NB4 (cell line): ENCODE measurements around the gene SLC6A2.

Experiments
- MAX ChIP-seq: IDR thresholded peaks from 2 replicates; pipeline ENCODE4 v1.6.1; 2011; ENCODE audit warnings: low read depth, low read length
- POLR2A ChIP-seq: IDR thresholded peaks from 2 replicates; pipeline ENCODE4 v1.6.1; 2011; ENCODE audit warnings: mild to moderate bottlenecking; ENCODE audit not compliant: insufficient read length; ENCODE audit errors: extremely low read depth
- TF ChIP-seq, protein P1 (sequence below): IDR thresholded peaks from one replicate; pipeline ENCODE4 v1.5.1; 2012; ENCODE audit warnings: low read depth, low read length

- TF ChIP-seq, protein P1, sequence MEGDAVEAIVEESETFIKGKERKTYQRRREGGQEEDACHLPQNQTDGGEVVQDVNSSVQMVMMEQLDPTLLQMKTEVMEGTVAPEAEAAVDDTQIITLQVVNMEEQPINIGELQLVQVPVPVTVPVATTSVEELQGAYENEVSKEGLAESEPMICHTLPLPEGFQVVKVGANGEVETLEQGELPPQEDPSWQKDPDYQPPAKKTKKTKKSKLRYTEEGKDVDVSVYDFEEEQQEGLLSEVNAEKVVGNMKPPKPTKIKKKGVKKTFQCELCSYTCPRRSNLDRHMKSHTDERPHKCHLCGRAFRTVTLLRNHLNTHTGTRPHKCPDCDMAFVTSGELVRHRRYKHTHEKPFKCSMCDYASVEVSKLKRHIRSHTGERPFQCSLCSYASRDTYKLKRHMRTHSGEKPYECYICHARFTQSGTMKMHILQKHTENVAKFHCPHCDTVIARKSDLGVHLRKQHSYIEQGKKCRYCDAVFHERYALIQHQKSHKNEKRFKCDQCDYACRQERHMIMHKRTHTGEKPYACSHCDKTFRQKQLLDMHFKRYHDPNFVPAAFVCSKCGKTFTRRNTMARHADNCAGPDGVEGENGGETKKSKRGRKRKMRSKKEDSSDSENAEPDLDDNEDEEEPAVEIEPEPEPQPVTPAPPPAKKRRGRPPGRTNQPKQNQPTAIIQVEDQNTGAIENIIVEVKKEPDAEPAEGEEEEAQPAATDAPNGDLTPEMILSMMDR = no peak
- TF ChIP-seq MAX = no peak
- TF ChIP-seq POLR2A = no peak
Observed at GRCh38 chr16:55661941-55662643, 6.3 kb downstream of the SLC6A2 start.
